Suprapubic skin (tissue), 4 donors: Measurements from ENCODE around the gene KREMEN1.

Experiments used
- CTCF ChIP-seq, 2 donors: fragments of 200-600 bp in 1 of 2; fragments of 450-650 bp in 1 of 2; sonication (generic) in 1 of 2; IDR thresholded peaks; one replicate each; pipeline ENCODE4 v1.5.1; 2016 to 2019; ENCODE audit warnings: antibody characterized with exemption in 2 of 2, mild to moderate bottlenecking in 1 of 2, moderate library complexity in 1 of 2
- EP300 ChIP-seq: sonication (generic); formaldehyde crosslinking; IDR thresholded peaks from one replicate; pipeline ENCODE4 v1.6.1; 2017; ENCODE audit warnings: antibody characterized with exemption
- POLR2A ChIP-seq, 2 donors: fragments of 450-650 bp; IDR thresholded peaks; one replicate each; pipeline ENCODE4 v1.6.1; 2017; ENCODE audit warnings: antibody characterized with exemption in 2 of 2, mild to moderate bottlenecking in 2 of 2, moderate library complexity in 2 of 2
- POLR2AphosphoS5 ChIP-seq, 3 donors: sonication (generic); formaldehyde crosslinking; IDR thresholded peaks; one replicate each; pipeline ENCODE4 v1.6.1; 2017; ENCODE audit warnings: antibody characterized with exemption in 3 of 3

GRCh38 chr22:29207562-29208501 lies 135.0 kb downstream of the KREMEN1 start:
- no peak for TF ChIP-seq CTCF (IDR thresholded peaks at IDR 0.05)
- no peak for TF ChIP-seq POLR2AphosphoS5 (IDR thresholded peaks at IDR 0.05)
- TF ChIP-seq POLR2A (IDR thresholded peaks at IDR 0.05): no peak
- TF ChIP-seq EP300: no peak
